HEK293T (cell line): ENCODE data around the gene TFEB.

Experiments used
- ARNT ChIP-seq: fragments of 450-650 bp; IDR thresholded peaks from 2 replicates; pipeline ENCODE4 v1.6.1; 2017; ENCODE audit warnings: mild to moderate bottlenecking
- FOXK2 ChIP-seq: fragments of 450-650 bp; IDR thresholded peaks from 2 replicates; pipeline ENCODE4 v1.6.1; 2016; ENCODE audit warnings: mild to moderate bottlenecking
- FOXM1 ChIP-seq: fragments of 450-650 bp; IDR thresholded peaks from 2 replicates; pipeline ENCODE4 v1.6.1; 2017; ENCODE audit warnings: mild to moderate bottlenecking, borderline replicate concordance
- LEF1 ChIP-seq: fragments of 450-650 bp; IDR thresholded peaks from 2 replicates; pipeline ENCODE4 v1.6.1; 2017; ENCODE audit warnings: mild to moderate bottlenecking, borderline replicate concordance
- NFRKB ChIP-seq: fragments of 450-650 bp; IDR thresholded peaks from 2 replicates; pipeline ENCODE4 v1.6.1; 2016; ENCODE audit warnings: mild to moderate bottlenecking, moderate library complexity

DNA sequence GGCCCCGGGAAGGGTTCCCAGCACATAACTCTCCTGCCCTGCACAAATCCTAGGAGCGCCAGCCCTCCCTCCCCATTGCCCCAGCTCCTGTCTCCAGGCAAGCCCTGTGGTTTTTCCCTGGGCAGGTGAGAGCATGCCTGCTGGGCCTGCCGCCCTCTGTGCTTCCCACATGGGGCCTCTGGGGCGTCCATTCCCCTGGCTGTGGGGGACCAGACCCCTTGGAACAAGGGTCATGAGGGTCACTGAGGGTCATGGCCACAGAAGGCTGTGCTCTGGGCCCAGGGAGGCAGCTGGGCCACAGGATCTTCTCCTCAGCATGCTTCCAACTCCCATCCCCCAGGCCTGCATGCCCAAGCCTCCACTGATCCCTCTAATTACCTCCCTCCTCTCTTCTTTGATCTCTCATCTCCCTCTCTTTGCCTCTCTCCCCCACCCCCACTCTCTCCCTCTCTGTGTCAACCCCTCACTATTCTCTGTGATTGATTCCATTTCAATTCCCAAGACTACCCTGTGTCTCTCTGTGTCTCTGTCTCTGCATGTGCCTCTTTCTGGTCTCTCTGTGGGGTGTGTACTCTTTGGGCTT is 91.0 kb downstream of the TFEB start:
- TF ChIP-seq LEF1 (no peak), FOXK2 (no peak), ARNT (no peak), FOXM1 (no peak), NFRKB (no peak)
